Measurements from ENCODE around the gene C2orf49.

GRCh38 chr2:105334211-105334610 lies 3.1 kb upstream of the C2orf49 start:
- TF ChIP-seq CTCF (IDR thresholded peaks at IDR 0.05 in 2 of 3, conservative IDR thresholded peaks at IDR 0.05 in 1 of 3; ENCODE audit: control insufficient read depth in 2 of 3, extremely low read depth in 1 of 3, insufficient read depth in 1 of 3, low read depth in 3 of 3, low read length in 3 of 3), result no peak
- no peak for TF ChIP-seq NBN (IDR thresholded peaks at IDR 0.05)
- TF ChIP-seq POLR2AphosphoS5 (IDR thresholded peaks at IDR 0.05; ENCODE audit: low read length), result no peak
- TF ChIP-seq ETV6 (conservative IDR thresholded peaks at IDR 0.05 in 1 of 2, IDR thresholded peaks at IDR 0.05 in 1 of 2; ENCODE audit: borderline replicate concordance in 1 of 2, low read depth in 1 of 2), result no peak
- TF ChIP-seq TCF12 (IDR thresholded peaks at IDR 0.05; ENCODE audit: low read depth, low read length), result no peak
- no peak for TF ChIP-seq POLR2A (IDR thresholded peaks at IDR 0.05; ENCODE audit: low read depth, low read length)

Data from GM12878 (cell line).